CD4-positive, CD25-positive, alpha-beta regulatory T cell (primary cell): ENCODE data around the gene MRTFB. TPM values are rescaled to one million over a fixed set of nuclear protein-coding genes. Genes with fewer than 3 reads are reported as not detected.

Source experiments
- ATAC-seq, 2 donors: fragments of 150-1000 bp; cut with Tn5 transposase; one replicate each; pipeline ENCODE4 v1.10.0; 2021; ENCODE audit warnings: low read depth in 2 of 2, moderate number of reproducible peaks in 2 of 2, moderate library complexity in 1 of 2
- DNase-seq, 3 donors: peaks; one replicate each; pipeline versions ENCODE4 v3.0.0 to v3.0.0-alpha.2; 2012 to 2022; ENCODE audit warnings: mixed read lengths in 1 of 3
- H3K27ac ChIP-seq: one replicate; pipeline ENCODE4 v1.7.0; 2013; ENCODE audit warnings: mild to moderate bottlenecking, low read length; ENCODE audit not compliant: insufficient read depth, poor library complexity, severe bottlenecking
- H3K27me3 ChIP-seq: one replicate; pipeline ENCODE4 v1.7.0; 2013; ENCODE audit warnings: low read length; ENCODE audit not compliant: control insufficient read depth, insufficient read depth
- H3K36me3 ChIP-seq: one replicate; pipeline ENCODE4 v1.7.0; 2013; ENCODE audit warnings: mild to moderate bottlenecking, low read length, moderate library complexity; ENCODE audit not compliant: control insufficient read depth, insufficient read depth
- H3K4me1 ChIP-seq: 2 replicates; pipeline ENCODE4 v1.7.0; 2013; ENCODE audit warnings: mild to moderate bottlenecking, low read length; ENCODE audit not compliant: insufficient read depth, control insufficient read depth, poor library complexity, severe bottlenecking
- H3K4me3 ChIP-seq: one replicate; pipeline ENCODE4 v1.7.0; 2013; ENCODE audit warnings: low read depth, mild to moderate bottlenecking, low read length, moderate library complexity
- H3K9me3 ChIP-seq, 2 experiments: 1 replicate in 1 of 2; 2 replicates in 1 of 2; pipeline ENCODE4 v1.7.0; 2013; ENCODE audit warnings: low read length in 2 of 2, mild to moderate bottlenecking in 1 of 2, moderate library complexity in 1 of 2; ENCODE audit not compliant: control insufficient read depth in 2 of 2
- H3K27ac Mint-ChIP-seq, 3 donors: one replicate each; pipeline ENCODE4 v1.8.0; 2020 to 2022; ENCODE audit warnings: mild to moderate bottlenecking in 3 of 3, mixed read lengths in 3 of 3, moderate library complexity in 2 of 3
- H3K27me3 Mint-ChIP-seq: one replicate; pipeline ENCODE4 v1.8.0; 2022; ENCODE audit warnings: mild to moderate bottlenecking, mixed read lengths
- H3K36me3 Mint-ChIP-seq: one replicate; pipeline ENCODE4 v1.8.0; 2020; ENCODE audit warnings: mixed read lengths
- H3K4me1 Mint-ChIP-seq, 4 donors: one replicate each; pipeline ENCODE4 v1.8.0; 2020 to 2022; ENCODE audit warnings: mixed read lengths in 4 of 4, mild to moderate bottlenecking in 1 of 4
- H3K4me3 Mint-ChIP-seq, 4 donors: one replicate each; pipeline ENCODE4 v1.8.0; 2020 to 2022; ENCODE audit warnings: mild to moderate bottlenecking in 4 of 4, mixed read lengths in 4 of 4, moderate library complexity in 3 of 4
- H3K9me3 Mint-ChIP-seq, 7 donors: one replicate each; pipeline ENCODE4 v1.8.0; 2020 to 2022; ENCODE audit warnings: mixed read lengths in 7 of 7, mild to moderate bottlenecking in 3 of 7, moderate library complexity in 2 of 7
- polyA plus RNA-seq, 4 donors: library from polyadenylated mRNA; unstranded; fragments of 300-500 nt; fragmentation: Illumina TruSeq; gene quantifications; one replicate each; pipeline ENCODE4 v1.2.3, GENCODE V29; 2021
- total RNA-seq: library from RNA; stranded (reverse); gene quantifications from one replicate; pipeline ENCODE4 v1.2.3, GENCODE V29; 2022

MRTFB gene
- total and polyA plus RNA-seq, 5 donors from 2014 or later = 3.2 to 21.9 (median 4.4) TPM

- Mint-ChIP-seq H3K4me3 (no peak overlapping the region), H3K9me3 (no peaks in the 10 kb centered on the region), H3K4me1 (peaks cover 17 to 38% (median 24%) of the 10 kb centered on the region in 4 donors), H3K36me3 (peaks cover 8% of the 10 kb centered on the region), H3K27me3 (no peaks in the 10 kb centered on the region), H3K27ac (peak overlapping the region in 2 of 3 donors; percentile 28 to 80)
- ATAC-seq (no peak), DNase-seq (no peak)
- Histone ChIP-seq H3K27ac (no peak overlapping the region), H3K4me1 (peaks cover 7% of the 10 kb centered on the region), H3K9me3 (no peaks in the 10 kb centered on the region), H3K27me3 (no peaks in the 10 kb centered on the region), H3K4me3 (no peak overlapping the region), H3K36me3 (no peaks in the 10 kb centered on the region)
Measured at GRCh38 chr16:14196011-14196410, 124.9 kb downstream of the MRTFB start.

GRCh38 chr16:14196539-14196938, 125.4 kb downstream of the MRTFB start:
- peak overlapping the region in 1 of 4 donors; percentile 4 for H3K4me3 Mint-ChIP-seq
- no peaks in the 10 kb centered on the region for H3K9me3 ChIP-seq
- H3K4me1 Mint-ChIP-seq = peaks cover 17 to 38% (median 24%) of the 10 kb centered on the region in 4 donors
- H3K36me3 Mint-ChIP-seq = peaks cover 8% of the 10 kb centered on the region
- H3K4me1 ChIP-seq = peaks cover 7% of the 10 kb centered on the region
- peak in 1 of 3 donors; percentile 31 for DNase-seq
- no peaks in the 10 kb centered on the region for H3K36me3 ChIP-seq
- no peak overlapping the region for H3K27ac ChIP-seq
- H3K27me3 Mint-ChIP-seq = no peaks in the 10 kb centered on the region
- H3K27me3 ChIP-seq = no peaks in the 10 kb centered on the region
- H3K4me3 ChIP-seq = no peak overlapping the region
- ATAC-seq = peak; percentile 45 to 51
- no peaks in the 10 kb centered on the region for H3K9me3 Mint-ChIP-seq
- H3K27ac Mint-ChIP-seq = peak overlapping the region in 2 of 3 donors; percentile 32 to 80

GRCh38 chr16:14198012-14198411, 126.9 kb downstream of the MRTFB start:
- H3K36me3 ChIP-seq = no peaks in the 10 kb centered on the region
- H3K36me3 Mint-ChIP-seq = peaks cover 8% of the 10 kb centered on the region
- H3K27me3 ChIP-seq = no peaks in the 10 kb centered on the region
- H3K27me3 Mint-ChIP-seq = no peaks in the 10 kb centered on the region
- no peak overlapping the region for H3K4me3 ChIP-seq
- H3K9me3 ChIP-seq = no peaks in the 10 kb centered on the region
- ATAC-seq (no peak), DNase-seq (no peak)
- H3K4me1 Mint-ChIP-seq = peaks cover 20 to 31% (median 23%) of the 10 kb centered on the region in 4 donors
- no peak overlapping the region for H3K27ac ChIP-seq
- peaks cover 7% of the 10 kb centered on the region for H3K4me1 ChIP-seq
- H3K4me3 Mint-ChIP-seq = no peak overlapping the region
- no peak overlapping the region for H3K27ac Mint-ChIP-seq
- H3K9me3 Mint-ChIP-seq = no peaks in the 10 kb centered on the region

GRCh38 chr16:14198572-14198971, 127.5 kb downstream of the MRTFB start:
- ATAC-seq (no peak), DNase-seq (no peak)
- H3K9me3 ChIP-seq = no peaks in the 10 kb centered on the region
- no peak overlapping the region for H3K4me3 ChIP-seq
- H3K27me3 Mint-ChIP-seq = no peaks in the 10 kb centered on the region
- H3K27ac ChIP-seq = no peak overlapping the region
- H3K36me3 ChIP-seq = no peaks in the 10 kb centered on the region
- no peak overlapping the region for H3K27ac Mint-ChIP-seq
- H3K36me3 Mint-ChIP-seq = peaks cover 8% of the 10 kb centered on the region
- H3K4me3 Mint-ChIP-seq = no peak overlapping the region
- no peaks in the 10 kb centered on the region for H3K27me3 ChIP-seq
- peaks cover 0 to 3% (median 0%) of the 10 kb centered on the region in 7 donors for H3K9me3 Mint-ChIP-seq
- H3K4me1 ChIP-seq = peaks cover 7% of the 10 kb centered on the region
- H3K4me1 Mint-ChIP-seq = peaks cover 14 to 26% (median 20%) of the 10 kb centered on the region in 4 donors

GRCh38 chr16:14199199-14199598, 128.1 kb downstream of the MRTFB start:
- no peaks in the 10 kb centered on the region for H3K27me3 ChIP-seq
- H3K4me1 ChIP-seq = peaks cover 7% of the 10 kb centered on the region
- peaks cover 14 to 20% (median 17%) of the 10 kb centered on the region in 4 donors for H3K4me1 Mint-ChIP-seq
- H3K27ac Mint-ChIP-seq = no peak overlapping the region
- no peak overlapping the region for H3K4me3 Mint-ChIP-seq
- no peak overlapping the region for H3K4me3 ChIP-seq
- H3K36me3 ChIP-seq = no peaks in the 10 kb centered on the region
- ATAC-seq = no peak
- no peaks in the 10 kb centered on the region for H3K9me3 ChIP-seq
- no peaks in the 10 kb centered on the region for H3K27me3 Mint-ChIP-seq
- peaks cover 8% of the 10 kb centered on the region for H3K36me3 Mint-ChIP-seq
- no peak overlapping the region for H3K27ac ChIP-seq
- H3K9me3 Mint-ChIP-seq = peaks cover 0 to 3% (median 0%) of the 10 kb centered on the region in 7 donors
- DNase-seq = no peak

GRCh38 chr16:14199624-14200023, 128.5 kb downstream of the MRTFB start:
- Histone ChIP-seq H3K27ac (no peak overlapping the region), H3K9me3 (no peaks in the 10 kb centered on the region), H3K4me3 (no peak overlapping the region), H3K4me1 (peaks cover 7% of the 10 kb centered on the region), H3K36me3 (no peaks in the 10 kb centered on the region), H3K27me3 (no peaks in the 10 kb centered on the region)
- ATAC-seq (no peak), DNase-seq (no peak)
- no peak overlapping the region for H3K27ac Mint-ChIP-seq
- H3K36me3 Mint-ChIP-seq = peaks cover 8% of the 10 kb centered on the region
- H3K9me3 Mint-ChIP-seq = peaks cover 0 to 3% (median 0%) of the 10 kb centered on the region in 7 donors
- no peaks in the 10 kb centered on the region for H3K27me3 Mint-ChIP-seq
- no peak overlapping the region for H3K4me3 Mint-ChIP-seq
- peaks cover 14 to 20% (median 17%) of the 10 kb centered on the region in 4 donors for H3K4me1 Mint-ChIP-seq

GRCh38 chr16:14202095-14202494, 131.0 kb downstream of the MRTFB start:
- peaks cover 5 to 14% (median 8%) of the 10 kb centered on the region in 4 donors for H3K4me1 Mint-ChIP-seq
- no peaks in the 10 kb centered on the region for H3K27me3 Mint-ChIP-seq
- H3K27ac Mint-ChIP-seq = no peak overlapping the region
- peaks cover 21% of the 10 kb centered on the region for H3K36me3 Mint-ChIP-seq
- Histone ChIP-seq H3K36me3 (no peaks in the 10 kb centered on the region), H3K27me3 (no peaks in the 10 kb centered on the region), H3K4me1 (no peaks in the 10 kb centered on the region), H3K4me3 (no peak overlapping the region), H3K27ac (no peak overlapping the region), H3K9me3 (no peaks in the 10 kb centered on the region)
- H3K9me3 Mint-ChIP-seq = peaks cover 0 to 3% (median 0%) of the 10 kb centered on the region in 7 donors
- no peak overlapping the region for H3K4me3 Mint-ChIP-seq
- no peak for DNase-seq
- no peak for ATAC-seq

GRCh38 chr16:14202697-14203096, 131.6 kb downstream of the MRTFB start:
- Histone ChIP-seq H3K36me3 (no peaks in the 10 kb centered on the region), H3K4me1 (no peaks in the 10 kb centered on the region), H3K9me3 (no peaks in the 10 kb centered on the region), H3K4me3 (no peak overlapping the region), H3K27ac (no peak overlapping the region), H3K27me3 (no peaks in the 10 kb centered on the region)
- DNase-seq (peak in 1 of 3 donors; percentile 18), ATAC-seq (no peak)
- Mint-ChIP-seq H3K4me1 (peaks cover 4 to 9% (median 7%) of the 10 kb centered on the region in 4 donors), H3K27ac (no peak overlapping the region), H3K9me3 (peaks cover 0 to 3% (median 0%) of the 10 kb centered on the region in 7 donors), H3K4me3 (no peak overlapping the region), H3K36me3 (peaks cover 21% of the 10 kb centered on the region), H3K27me3 (no peaks in the 10 kb centered on the region)
